Measurements from ENCODE around the gene ARHGEF3. TPM values are rescaled to one million over a fixed set of nuclear protein-coding genes. Genes with fewer than 3 reads are reported as not detected.

Gene ARHGEF3
- total RNA-seq, 6 experiments from 2014 or later, result 1.0 to 2.9 (median 1.6) TPM

DNA sequence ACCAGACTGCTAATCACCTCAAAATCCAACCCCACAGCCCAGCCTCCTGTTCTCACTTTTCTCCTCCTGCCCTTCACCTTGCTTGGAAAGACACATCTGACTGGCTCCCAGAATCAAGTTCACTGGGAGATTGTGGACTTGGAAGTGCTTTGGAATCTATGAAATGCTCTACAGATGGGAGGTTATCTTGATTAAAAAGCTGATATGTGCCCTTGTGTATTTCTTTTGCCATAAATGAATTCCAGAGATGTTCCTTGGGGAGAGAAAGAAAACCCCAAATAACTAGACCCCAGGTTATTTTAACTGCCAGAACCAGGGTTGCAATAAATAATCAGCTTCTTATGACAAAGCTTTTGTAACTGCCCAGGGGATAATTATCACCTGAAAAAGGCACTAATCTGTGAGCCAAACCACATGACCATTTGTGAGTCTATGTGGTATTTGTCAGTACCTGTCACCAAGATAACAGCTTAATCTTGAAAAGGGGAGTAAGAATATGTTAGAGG lies 21.7 kb upstream of the ARHGEF3 start:
- no peaks in the 10 kb centered on the region for H3K36me3 ChIP-seq
- H3K27ac ChIP-seq, result no peak overlapping the region
- H3K9me3 ChIP-seq, result no peaks in the 10 kb centered on the region
- DNase-seq (no peak), ATAC-seq (no peak)
- intact Hi-C loops (cut with DNase I), result no loop called here
- no peaks in the 10 kb centered on the region for H3K4me1 ChIP-seq
- TF ChIP-seq POLR2A (IDR thresholded peaks at IDR 0.05), result no peak
- TF ChIP-seq, protein P1, sequence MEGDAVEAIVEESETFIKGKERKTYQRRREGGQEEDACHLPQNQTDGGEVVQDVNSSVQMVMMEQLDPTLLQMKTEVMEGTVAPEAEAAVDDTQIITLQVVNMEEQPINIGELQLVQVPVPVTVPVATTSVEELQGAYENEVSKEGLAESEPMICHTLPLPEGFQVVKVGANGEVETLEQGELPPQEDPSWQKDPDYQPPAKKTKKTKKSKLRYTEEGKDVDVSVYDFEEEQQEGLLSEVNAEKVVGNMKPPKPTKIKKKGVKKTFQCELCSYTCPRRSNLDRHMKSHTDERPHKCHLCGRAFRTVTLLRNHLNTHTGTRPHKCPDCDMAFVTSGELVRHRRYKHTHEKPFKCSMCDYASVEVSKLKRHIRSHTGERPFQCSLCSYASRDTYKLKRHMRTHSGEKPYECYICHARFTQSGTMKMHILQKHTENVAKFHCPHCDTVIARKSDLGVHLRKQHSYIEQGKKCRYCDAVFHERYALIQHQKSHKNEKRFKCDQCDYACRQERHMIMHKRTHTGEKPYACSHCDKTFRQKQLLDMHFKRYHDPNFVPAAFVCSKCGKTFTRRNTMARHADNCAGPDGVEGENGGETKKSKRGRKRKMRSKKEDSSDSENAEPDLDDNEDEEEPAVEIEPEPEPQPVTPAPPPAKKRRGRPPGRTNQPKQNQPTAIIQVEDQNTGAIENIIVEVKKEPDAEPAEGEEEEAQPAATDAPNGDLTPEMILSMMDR (IDR thresholded peaks at IDR 0.05), result no peak
- H3K27me3 ChIP-seq, result no peaks in the 10 kb centered on the region
- no peak overlapping the region for H3K4me3 ChIP-seq

- Histone ChIP-seq H3K27me3 (no peaks in the 10 kb centered on the region), H3K36me3 (no peaks in the 10 kb centered on the region), H3K4me1 (no peaks in the 10 kb centered on the region), H3K4me3 (no peak overlapping the region), H3K27ac (no peak overlapping the region), H3K9me3 (no peaks in the 10 kb centered on the region)
- WGBS (ENCODE audit: insufficient coverage, low coverage, low lambda C conversion rate, missing lambda C conversion rate), result 73% methylated on average over 6 of the region's 7 CpGs
- DNase-seq, result no peak
- ATAC-seq, result no peak
- TF ChIP-seq, protein P1 (IDR thresholded peaks at IDR 0.05), result no peak
- TF ChIP-seq POLR2A (IDR thresholded peaks at IDR 0.05), result no peak
- intact Hi-C loops (cut with DNase I), result no loop called here
Observed at GRCh38 chr3:56822501-56822900, 20.8 kb upstream of the ARHGEF3 start.

GRCh38 chr3:56819016-56819809 lies 17.5 kb upstream of the ARHGEF3 start:
- no peak for ATAC-seq
- no peak for DNase-seq
- H3K4me1 ChIP-seq, result no peaks in the 10 kb centered on the region
- TF ChIP-seq, protein P1 (IDR thresholded peaks at IDR 0.05), result no peak
- TF ChIP-seq POLR2A (IDR thresholded peaks at IDR 0.05), result no peak
- H3K36me3 ChIP-seq, result no peaks in the 10 kb centered on the region
- H3K4me3 ChIP-seq, result no peak overlapping the region
- H3K27me3 ChIP-seq, result peaks cover 0 to 3% of the 10 kb centered on the region in 2 donors
- H3K27ac ChIP-seq, result no peak overlapping the region
- 49% methylated on average over 2 of the region's 2 CpGs for WGBS (ENCODE audit: insufficient coverage, low coverage, low lambda C conversion rate, missing lambda C conversion rate)
- H3K9me3 ChIP-seq, result no peaks in the 10 kb centered on the region
- intact Hi-C loops (cut with DNase I), result no loop called here

GRCh38 chr3:56818156-56818985 lies 16.6 kb upstream of the ARHGEF3 start:
- Histone ChIP-seq H3K4me3 (no peak overlapping the region), H3K36me3 (no peaks in the 10 kb centered on the region), H3K4me1 (no peaks in the 10 kb centered on the region), H3K27me3 (peaks cover 0 to 3% of the 10 kb centered on the region in 2 donors), H3K27ac (no peak overlapping the region), H3K9me3 (no peaks in the 10 kb centered on the region)
- 28% methylated on average over 6 of the region's 6 CpGs for WGBS (ENCODE audit: insufficient coverage, low coverage, low lambda C conversion rate, missing lambda C conversion rate)
- DNase-seq (no peak), ATAC-seq (no peak)
- TF ChIP-seq, protein P1 (IDR thresholded peaks at IDR 0.05), result no peak
- TF ChIP-seq POLR2A (IDR thresholded peaks at IDR 0.05), result no peak
- intact Hi-C loops (cut with DNase I), result no loop called here
